Inflammatory macrophage (primary cell): ENCODE measurements around the gene PRR16.

Experiments used
- DNase-seq, 2 donors: peaks; one replicate each; pipeline ENCODE4 v3.0.0-alpha.2; 2020 to 2022

The PRR16 gene

GRCh38 chr5:120516805-120517204 lies 52.7 kb downstream of the PRR16 start:
- no peak for DNase-seq

GRCh38 chr5:120517607-120518252 lies 53.6 kb downstream of the PRR16 start:
- no peak for DNase-seq

GRCh38 chr5:120518581-120518980 lies 54.5 kb downstream of the PRR16 start:
- no peak for DNase-seq

GRCh38 chr5:120527251-120527650 lies 63.2 kb downstream of the PRR16 start:
- no peak for DNase-seq

GRCh38 chr5:120528609-120529008 lies 64.5 kb downstream of the PRR16 start:
- no peak for DNase-seq

GRCh38 chr5:120529386-120529785 lies 65.3 kb downstream of the PRR16 start:
- no peak for DNase-seq

GRCh38 chr5:120531215-120531614 lies 67.1 kb downstream of the PRR16 start:
- DNase-seq = no peak

GRCh38 chr5:120532835-120533234 lies 68.7 kb downstream of the PRR16 start:
- no peak for DNase-seq

- DNase-seq = no peak
Observed at GRCh38 chr5:120533581-120533980, 69.5 kb downstream of the PRR16 start.

GRCh38 chr5:120535900-120536299 lies 71.8 kb downstream of the PRR16 start:
- DNase-seq = no peak

GRCh38 chr5:120538149-120538548 lies 74.0 kb downstream of the PRR16 start:
- DNase-seq = no peak

GRCh38 chr5:120538644-120539043 lies 74.5 kb downstream of the PRR16 start:
- no peak for DNase-seq

- no peak for DNase-seq
Observed at GRCh38 chr5:120539471-120539870, 75.4 kb downstream of the PRR16 start.

GRCh38 chr5:120540097-120540496 lies 76.0 kb downstream of the PRR16 start:
- DNase-seq = no peak

GRCh38 chr5:120544043-120544442 lies 79.9 kb downstream of the PRR16 start:
- DNase-seq = no peak

- no peak for DNase-seq
Observed at GRCh38 chr5:120545007-120545406, 80.9 kb downstream of the PRR16 start.

- no peak for DNase-seq
Observed at GRCh38 chr5:120545951-120546350, 81.9 kb downstream of the PRR16 start.

- DNase-seq = no peak
Observed at GRCh38 chr5:120546922-120547321, 82.8 kb downstream of the PRR16 start.

- DNase-seq = no peak
Observed at GRCh38 chr5:120550358-120550757, 86.3 kb downstream of the PRR16 start.

- DNase-seq = no peak
Observed at GRCh38 chr5:120552638-120553037, 88.5 kb downstream of the PRR16 start.

GRCh38 chr5:120555345-120555744 lies 91.2 kb downstream of the PRR16 start:
- no peak for DNase-seq

- no peak for DNase-seq
Observed at GRCh38 chr5:120564013-120564412, 99.9 kb downstream of the PRR16 start.

GRCh38 chr5:120567066-120567465 lies 103.0 kb downstream of the PRR16 start:
- no peak for DNase-seq

- no peak for DNase-seq
Observed at GRCh38 chr5:120567921-120568320, 103.8 kb downstream of the PRR16 start.

GRCh38 chr5:120568711-120569110 lies 104.6 kb downstream of the PRR16 start:
- DNase-seq = no peak
